ENCODE data around the gene FGD4.

- TF ChIP-seq ZNF70 (CRISPR knock-in tag; IDR thresholded peaks at IDR 0.05) (no peak), CSDC2 (CRISPR knock-in tag; IDR thresholded peaks at IDR 0.05) (no peak), ESRRG (CRISPR knock-in tag; IDR thresholded peaks at IDR 0.05) (no peak)
Measured at GRCh38 chr12:32471591-32472001, 72.2 kb downstream of the FGD4 start.

Data from SK-N-SH treated with all-trans-retinoic acid at 6 μM for 48 hours (cell line).